ENCODE data around the gene TSHZ3. TPM values are rescaled to one million over a fixed set of nuclear protein-coding genes. Genes with fewer than 3 reads are reported as not detected.

TSHZ3 gene
- total and polyA plus RNA-seq, 2 of the 8 experiments (the other 6 are each of a cell fraction or from before 2014, with no cell fraction given): 3.1 to 12.3 TPM

GRCh38 chr19:31383553-31383952 is 34.3 kb upstream of the TSHZ3 start:
- CTCF ChIA-PET (ENCODE audit: partially characterized antibody): no interaction called here
- no peak overlapping the region for H2BK5ac ChIP-seq (ENCODE audit: low read depth, low read length)
- no peak overlapping the region for H4K8ac ChIP-seq (ENCODE audit: extremely low read depth, insufficient read depth, low read length)
- no peak overlapping the region for H3K14ac ChIP-seq (ENCODE audit: insufficient read length)
- H3K4ac ChIP-seq (replicated peaks; ENCODE audit: insufficient read length, low read depth, low read length): no peak overlapping the region
- no peak overlapping the region for H4K91ac ChIP-seq (replicated peaks; ENCODE audit: insufficient read length, low read length)
- TF ChIP-seq HDAC2 (IDR thresholded peaks at IDR 0.05; ENCODE audit: borderline replicate concordance in 1 of 2, low read depth in 2 of 2, low read length in 2 of 2) (no peak), SUZ12 (IDR thresholded peaks at IDR 0.05; ENCODE audit: low read length) (no peak), MAFK (IDR thresholded peaks at IDR 0.05; ENCODE audit: low read depth, low read length) (no peak), BACH1 (IDR thresholded peaks at IDR 0.05; ENCODE audit: low read length) (no peak), RNF2 (IDR thresholded peaks at IDR 0.05; ENCODE audit: borderline replicate concordance, low read depth, low read length, missing control alignments, poor library complexity, severe bottlenecking) (no peak), CBX5 (IDR thresholded peaks at IDR 0.05; ENCODE audit: low read depth, low read length) (no peak), SIN3A (conservative IDR thresholded peaks at IDR 0.05 in 1 of 2, IDR thresholded peaks at IDR 0.05 in 1 of 2; ENCODE audit: low read depth in 1 of 2, low read length in 2 of 2) (no peak), SP2 (IDR thresholded peaks at IDR 0.05; ENCODE audit: low read length) (no peak), TCF12 (IDR thresholded peaks at IDR 0.05; ENCODE audit: low read depth, low read length) (no peak), TEAD4 (IDR thresholded peaks at IDR 0.05; ENCODE audit: low read depth, low read length) (no peak), SP4 (IDR thresholded peaks at IDR 0.05; ENCODE audit: low read length) (no peak), EP300 (IDR thresholded peaks at IDR 0.05; ENCODE audit: borderline replicate concordance in 1 of 2, low read depth in 2 of 2, low read length in 2 of 2) (no peak)
- POLR2A ChIA-PET (ENCODE audit: partially characterized antibody): interaction anchor here (1.0 kb wide), 1 partner anchor 34 kb away, joined by 3 read pairs; no protein-coding TSS in a partner anchor
- WGBS, 2 experiments (ENCODE audit: extremely low coverage in 1 of 2, insufficient coverage in 1 of 2, insufficient read length in 1 of 2, insufficient replicate concordance in 2 of 2, low coverage in 1 of 2, low lambda C conversion rate in 2 of 2, missing lambda C conversion rate in 1 of 2): no CpG with 5 or more reads among the region's 1 CpG
- FAIRE-seq (no peak), DNase-seq (ENCODE audit: low read depth in 1 of 2, low spot score in 2 of 2) (no peak)
- no peak overlapping the region for H3K18ac ChIP-seq (ENCODE audit: extremely low read depth, low read length)
- H2AK5ac ChIP-seq (ENCODE audit: low read depth, low read length): no peak overlapping the region
- no peaks in the 10 kb centered on the region for H3K9me3 ChIP-seq (ENCODE audit: insufficient read depth in 2 of 2, low read depth in 1 of 2, low read length in 1 of 2)
- H3K56ac ChIP-seq (replicated peaks; ENCODE audit: insufficient read length, low read depth, low read length): no peak overlapping the region
- no peaks in the 10 kb centered on the region for H3K79me1 ChIP-seq (ENCODE audit: low read depth, low read length)
- H3K4me1 ChIP-seq (replicated peaks in 1 of 4; ENCODE audit: control insufficient read depth in 3 of 4, insufficient read depth in 4 of 4, low read length in 3 of 4): peaks cover 0 to 3% (median 0%) of the 10 kb centered on the region in 4 experiments; a peak in 1 of 7 replicates
- no peak overlapping the region for H3K27ac ChIP-seq (ENCODE audit: low read depth, low read length)
- H3K36me3 ChIP-seq (ENCODE audit: control insufficient read depth in 2 of 4, insufficient read depth in 4 of 4, low read length in 3 of 4): no peaks in the 10 kb centered on the region
- no peak overlapping the region for H2BK120ac ChIP-seq (replicated peaks; ENCODE audit: low read depth, low read length)
- peak overlapping the region; percentile 23; the same call in 1 of the 2 replicates for H2BK12ac ChIP-seq (ENCODE audit: low read depth, low read length)
- H2AFZ ChIP-seq (ENCODE audit: low read length): no peak overlapping the region
- no peaks in the 10 kb centered on the region for H3K27me3 ChIP-seq (replicated peaks in 1 of 4; ENCODE audit: control insufficient read depth in 3 of 4, extremely low read depth in 1 of 4, insufficient read depth in 3 of 4, low read length in 3 of 4)
- no peak overlapping the region for H3K9ac ChIP-seq (replicated peaks in 1 of 4; ENCODE audit: extremely low read depth in 1 of 4, low read depth in 3 of 4, low read length in 3 of 4)
- H4K20me1 ChIP-seq (replicated peaks in 1 of 2; ENCODE audit: control insufficient read depth in 1 of 2, insufficient read depth in 2 of 2, low read length in 2 of 2): no peaks in the 10 kb centered on the region
- no peak overlapping the region for H3K4me2 ChIP-seq (ENCODE audit: insufficient read depth in 1 of 2, low read depth in 2 of 2, low read length in 2 of 2)
- H2BK20ac ChIP-seq (ENCODE audit: low read length): no peak overlapping the region
- no peaks in the 10 kb centered on the region for H3K23me2 ChIP-seq (ENCODE audit: low read depth, low read length)
- H3K23ac ChIP-seq (ENCODE audit: insufficient read length): no peak overlapping the region
- H3K79me2 ChIP-seq (ENCODE audit: control insufficient read depth in 1 of 2, insufficient read depth in 2 of 2, low read length in 2 of 2): no peaks in the 10 kb centered on the region
- H2BK15ac ChIP-seq (ENCODE audit: low read length): peak overlapping the region; percentile 29; the same call in 1 of the 2 replicates
- H4K5ac ChIP-seq (ENCODE audit: insufficient read length, low read depth, low read length): no peak overlapping the region
- no peak overlapping the region for H3K4me3 ChIP-seq (ENCODE audit: extremely low read depth in 1 of 4, insufficient read depth in 2 of 4, low read depth in 3 of 4, low read length in 4 of 4)
